Ovary (tissue), 9 donors: ENCODE measurements around the gene ARMC2. TPM values are rescaled to one million over a fixed set of nuclear protein-coding genes. Genes with fewer than 3 reads are reported as not detected.

Experiments used
- DNase-seq, 5 donors: peaks; one replicate each; pipeline ENCODE4 v3.0.0-alpha.2; 2019 to 2020
- H3K27ac ChIP-seq, 2 donors: fragments of 200-600 bp; one replicate each; pipeline versions ENCODE4 v1.5.1 to v1.8.0; 2019 to 2022
- H3K27me3 ChIP-seq: fragments of 200-600 bp; one replicate; pipeline ENCODE4 v1.8.0; 2022
- H3K36me3 ChIP-seq: fragments of 200-600 bp; sonication (generic); one replicate; pipeline ENCODE4 v1.5.1; 2019
- H3K4me1 ChIP-seq: one replicate; pipeline ENCODE4 v1.8.1; 2013; ENCODE audit warnings: mild to moderate bottlenecking, moderate library complexity; ENCODE audit not compliant: insufficient read depth
- H3K4me3 ChIP-seq: fragments of 200-600 bp; sonication (generic); one replicate; pipeline ENCODE4 v1.5.1; 2017
- H3K9me3 ChIP-seq, 2 donors: fragments of 200-600 bp in 1 of 2; sonication (generic) in 1 of 2; one replicate each; pipeline versions ENCODE4 v1.5.1 to v1.8.1; 2013 to 2019; ENCODE audit warnings: mild to moderate bottlenecking in 1 of 2, moderate library complexity in 1 of 2
- CTCF ChIP-seq, 3 donors: fragments of 450-650 bp in 2 of 3; fragments of 200-600 bp in 1 of 3; IDR thresholded peaks; one replicate each; pipeline versions ENCODE4 v1.5.1 to v1.8.0; 2016 to 2022; ENCODE audit warnings: antibody characterized with exemption in 3 of 3, mild to moderate bottlenecking in 1 of 3
- EP300 ChIP-seq: sonication (generic); formaldehyde crosslinking; IDR thresholded peaks from one replicate; pipeline ENCODE4 v1.6.1; 2017; ENCODE audit warnings: antibody characterized with exemption
- POLR2A ChIP-seq: fragments of 450-650 bp; IDR thresholded peaks from one replicate; pipeline ENCODE4 v1.6.1; 2017; ENCODE audit warnings: antibody characterized with exemption, mild to moderate bottlenecking, moderate library complexity
- WGBS, 3 donors: extraction: QIAGEN DNeasy Blood & Tissue Kit in 1 of 3; methylation state at CpG; one replicate each; pipeline versions ENCODE4 v1.1.5 to v1.1.7; 2013 to 2017; 5-methylcytosine and 5-hydroxymethylcytosine counted together
- intact Hi-C, 4 donors: fragments of 100-400 bp; cut with DNase I; formaldehyde crosslinking; loops; one replicate each; pipeline versions ENCODE4 v1.11.0 to v1.15.1; 2022 to 2023
- polyA plus RNA-seq, 2 donors: library from polyadenylated mRNA; stranded (reverse); fragments of 200-250 nt in 1 of 2; fragments of 350-450 nt in 1 of 2; fragmentation: Illumina TruSeq in 1 of 2; extraction: RNeasy Lipid Tissue Mini Kit (QIAGEN cat#74804) in 1 of 2; gene quantifications; one replicate each; pipeline ENCODE4 v1.2.3, GENCODE V29; 2013 to 2014
- total RNA-seq, 7 donors: library from RNA; depleted of rRNA in 2 of 7; stranded (reverse); fragments of >200 nt in 2 of 7; fragmentation: NEBNext Ultra II Directional in 3 of 7; extraction: Animal tissue kit (Norgen Biotek cat#: 25700) in 3 of 7; gene quantifications; one replicate each; pipeline versions ENCODE4 v1.1.0 to v1.2.4, GENCODE V29; 2016 to 2023
- donor health status: DM: no; HTN: no; CAD: no; lungs with moderate emphysema.
- donor health status: DM: no; HTN: no; CAD: no.
- donor health status: Bipolar disorder and iron deficiency.
- donor health status: DM: yes; HTN: yes; CAD: no.
- donor health status: DM: no; HTN: no; CAD: no.
- donor health status: DM: yes; HTN: yes; CAD: no.

Gene ARMC2
- total and polyA plus RNA-seq, 9 donors = 3.2 to 14.7 (median 9.2) TPM

GRCh38 chr6:108805611-108806167, 42.5 kb upstream of the ARMC2 start:
- no peaks in the 10 kb centered on the region for H3K36me3 ChIP-seq
- intact Hi-C loops = no loop called here
- no peak for DNase-seq
- H3K4me1 ChIP-seq = peaks cover 1% of the 10 kb centered on the region
- H3K9me3 ChIP-seq = no peaks in the 10 kb centered on the region
- H3K4me3 ChIP-seq = no peak overlapping the region
- 29 to 34% (median 31%) methylated on average over 5 of the region's 5 CpGs for WGBS, 3 donors
- H3K27me3 ChIP-seq = no peaks in the 10 kb centered on the region
- TF ChIP-seq POLR2A (no peak), EP300 (no peak), CTCF (IDR thresholded peaks at IDR 0.05) (no peak)
- no peak overlapping the region for H3K27ac ChIP-seq

- Histone ChIP-seq H3K36me3 (no peaks in the 10 kb centered on the region), H3K4me3 (no peak overlapping the region), H3K27ac (no peak overlapping the region), H3K27me3 (no peaks in the 10 kb centered on the region), H3K9me3 (no peaks in the 10 kb centered on the region), H3K4me1 (peaks cover 1% of the 10 kb centered on the region)
- no peak for TF ChIP-seq EP300
- no peak for TF ChIP-seq POLR2A
- no peak for TF ChIP-seq CTCF (IDR thresholded peaks at IDR 0.05)
- DNase-seq = no peak
- 28 to 50% (median 43%) methylated on average over 3 of the region's 3 CpGs for WGBS, 3 donors
- intact Hi-C loops = no loop called here
Observed at GRCh38 chr6:108806171-108806570, 42.1 kb upstream of the ARMC2 start.

GRCh38 chr6:108806665-108807064, 41.6 kb upstream of the ARMC2 start:
- H3K36me3 ChIP-seq = no peaks in the 10 kb centered on the region
- no peak for DNase-seq
- TF ChIP-seq POLR2A (no peak), EP300 (no peak), CTCF (IDR thresholded peaks at IDR 0.05) (no peak)
- no peak overlapping the region for H3K4me3 ChIP-seq
- peaks cover 1% of the 10 kb centered on the region for H3K4me1 ChIP-seq
- H3K9me3 ChIP-seq = no peaks in the 10 kb centered on the region
- no peak overlapping the region for H3K27ac ChIP-seq
- intact Hi-C loops = no loop called here
- no peaks in the 10 kb centered on the region for H3K27me3 ChIP-seq
- WGBS, 3 donors = 88 to 92% (median 91%) methylated on average over 4 of the region's 4 CpGs

- intact Hi-C loops = no loop called here
- no peak overlapping the region for H3K27ac ChIP-seq
- TF ChIP-seq EP300 = no peak
- no peak for TF ChIP-seq CTCF (IDR thresholded peaks at IDR 0.05)
- TF ChIP-seq POLR2A = no peak
Observed at GRCh38 chr6:108807928-108808327, 40.3 kb upstream of the ARMC2 start.

More at GRCh38 chr6:108807928-108808327, 40.3 kb upstream of the ARMC2 start:
- Histone ChIP-seq H3K4me3 (no peak overlapping the region), H3K4me1 (peaks cover 1% of the 10 kb centered on the region), H3K9me3 (no peaks in the 10 kb centered on the region), H3K27me3 (no peaks in the 10 kb centered on the region), H3K36me3 (no peaks in the 10 kb centered on the region)
- no peak for DNase-seq
- WGBS, 3 donors = 46 to 65% (median 52%) methylated on average over 3 of the region's 3 CpGs
